BLaER1 treated with 17β-estradiol and CSF1 and Interleukin-3, amounts not matched to agents 10 nM and 100 nM (cell line): ENCODE data around the gene PRR5L.

ENCODE experiments used
- H3K27ac ChIP-seq, 11 experiments: shearing (Covaris generic); formaldehyde crosslinking; 2 replicates each; pipeline ENCODE4 v1.8.1; 2022
- H3K27me3 ChIP-seq, 11 experiments: shearing (Covaris generic); formaldehyde crosslinking; 2 replicates each; pipeline ENCODE4 v1.8.1; 2022
- H3K36me3 ChIP-seq, 11 experiments: shearing (Covaris generic); formaldehyde crosslinking; 2 replicates each; pipeline ENCODE4 v1.8.1; 2022
- H3K4me1 ChIP-seq, 10 experiments: shearing (Covaris generic); formaldehyde crosslinking; 2 replicates each; pipeline ENCODE4 v1.8.1; 2022
- H3K4me2 ChIP-seq, 11 experiments: shearing (Covaris generic); formaldehyde crosslinking; 2 replicates each; pipeline ENCODE4 v1.8.1; 2022
- H3K4me3 ChIP-seq, 10 experiments: shearing (Covaris generic); formaldehyde crosslinking; 2 replicates each; pipeline ENCODE4 v1.8.1; 2022
- H3K9ac ChIP-seq, 11 experiments: shearing (Covaris generic); formaldehyde crosslinking; 2 replicates each; pipeline ENCODE4 v1.8.1; 2022
- H3K9me3 ChIP-seq, 11 experiments: shearing (Covaris generic); formaldehyde crosslinking; replicated peaks in 1 of 11; 2 replicates each; pipeline ENCODE4 v1.8.1; 2022
- H4K20me1 ChIP-seq, 11 experiments: shearing (Covaris generic); formaldehyde crosslinking; 2 replicates each; pipeline ENCODE4 v1.8.1; 2022
- Cebpa-rat ChIP-seq, 11 experiments: shearing (Covaris generic); IDR thresholded peaks; 2 replicates each; pipeline ENCODE4 v1.8.1; 2022

Gene PRR5L

DNA sequence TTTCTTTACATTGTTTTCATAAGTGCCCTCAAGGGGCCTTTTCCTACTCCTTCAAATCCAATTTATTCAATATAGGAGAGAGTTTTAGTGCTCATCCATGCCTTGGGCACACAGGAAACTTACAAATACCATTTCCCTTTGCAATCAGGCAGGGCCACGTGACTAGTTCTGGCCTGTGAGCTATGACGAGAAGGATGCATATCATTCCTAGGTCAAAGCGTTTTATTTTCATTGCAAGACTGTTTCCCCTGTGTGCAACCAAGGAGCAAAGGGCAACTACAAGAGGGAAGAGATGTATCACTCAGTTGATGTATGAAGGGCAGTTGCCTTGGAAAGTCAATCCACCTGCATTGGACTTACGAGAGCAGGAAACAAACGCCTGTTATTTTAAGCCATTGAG lies 215.9 kb downstream of the PRR5L start:
- Histone ChIP-seq H3K4me1 (peaks cover 12 to 26% (median 23%) of the 10 kb centered on the region in 10 experiments), H4K20me1 (peaks cover 14 to 22% (median 20%) of the 10 kb centered on the region in 11 experiments; a peak in 17 of 22 replicates), H3K36me3 (no peaks in the 10 kb centered on the region; a peak in 1 of 22 replicates), H3K4me3 (no peak overlapping the region), H3K27me3 (no peaks in the 10 kb centered on the region), H3K27ac (no peak overlapping the region), H3K9ac (no peak overlapping the region), H3K9me3 (peaks cover 10 to 22% (median 17%) of the 10 kb centered on the region in 11 experiments), H3K4me2 (peak overlapping the region in 6 of 11 experiments; percentile 2 to 30 (median 6); a peak in 3 of 22 replicates)
- no peak for TF ChIP-seq Cebpa-rat (IDR thresholded peaks at IDR 0.05)

DNA sequence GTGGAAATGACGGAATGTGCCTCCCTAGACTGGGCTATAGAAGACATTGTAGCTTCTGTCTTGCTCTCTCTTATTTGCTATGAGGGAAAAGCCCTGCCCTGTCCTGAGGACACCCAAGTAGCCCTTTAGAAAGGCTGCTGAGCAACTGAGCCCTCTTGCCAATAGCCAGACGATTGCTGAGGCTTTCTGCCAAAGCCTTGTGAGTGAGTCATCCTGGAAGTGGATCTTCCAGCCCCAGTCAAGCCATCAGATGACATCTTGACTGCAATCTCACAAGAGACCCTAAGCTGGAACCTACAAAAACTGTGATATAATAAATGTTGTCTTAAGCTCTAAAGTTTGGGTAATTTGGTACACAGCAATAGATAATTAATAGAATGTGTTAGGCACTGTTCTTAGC lies 217.9 kb downstream of the PRR5L start:
- no peak overlapping the region for H3K4me3 ChIP-seq

More for the DNA sequence above, 217.9 kb downstream of the PRR5L start:
- H3K27ac ChIP-seq, result no peak overlapping the region
- no peak for TF ChIP-seq Cebpa-rat (IDR thresholded peaks at IDR 0.05)
- H3K4me2 ChIP-seq, result no peak overlapping the region
- no peaks in the 10 kb centered on the region; a peak in 1 of 22 replicates for H3K36me3 ChIP-seq
- H3K9me3 ChIP-seq, result peaks cover 12 to 22% (median 17%) of the 10 kb centered on the region in 11 experiments
- no peaks in the 10 kb centered on the region for H3K27me3 ChIP-seq
- no peak overlapping the region for H3K9ac ChIP-seq
- peaks cover under 1 to 9% (median 8%) of the 10 kb centered on the region in 11 experiments; a peak in 16 of 22 replicates for H4K20me1 ChIP-seq
- peaks cover 0 to 14% (median 12%) of the 10 kb centered on the region in 10 experiments; a peak in 11 of 20 replicates for H3K4me1 ChIP-seq
